Ovary (tissue), 3 donors: Measurements from ENCODE around the gene FAM149B1.

Experiments
- POLR2A ChIP-seq: fragments of 450-650 bp; IDR thresholded peaks from one replicate; pipeline ENCODE4 v1.6.1; 2017; ENCODE audit warnings: antibody characterized with exemption, mild to moderate bottlenecking, moderate library complexity
- TF ChIP-seq, protein P1 (sequence below), 3 donors: fragments of 450-650 bp in 2 of 3; fragments of 200-600 bp in 1 of 3; IDR thresholded peaks; one replicate each; pipeline versions ENCODE4 v1.5.1 to v1.8.0; 2016 to 2022; ENCODE audit warnings: antibody characterized with exemption in 3 of 3, mild to moderate bottlenecking in 1 of 3
- donor health status: DM: no; HTN: no; CAD: no.

DNA sequence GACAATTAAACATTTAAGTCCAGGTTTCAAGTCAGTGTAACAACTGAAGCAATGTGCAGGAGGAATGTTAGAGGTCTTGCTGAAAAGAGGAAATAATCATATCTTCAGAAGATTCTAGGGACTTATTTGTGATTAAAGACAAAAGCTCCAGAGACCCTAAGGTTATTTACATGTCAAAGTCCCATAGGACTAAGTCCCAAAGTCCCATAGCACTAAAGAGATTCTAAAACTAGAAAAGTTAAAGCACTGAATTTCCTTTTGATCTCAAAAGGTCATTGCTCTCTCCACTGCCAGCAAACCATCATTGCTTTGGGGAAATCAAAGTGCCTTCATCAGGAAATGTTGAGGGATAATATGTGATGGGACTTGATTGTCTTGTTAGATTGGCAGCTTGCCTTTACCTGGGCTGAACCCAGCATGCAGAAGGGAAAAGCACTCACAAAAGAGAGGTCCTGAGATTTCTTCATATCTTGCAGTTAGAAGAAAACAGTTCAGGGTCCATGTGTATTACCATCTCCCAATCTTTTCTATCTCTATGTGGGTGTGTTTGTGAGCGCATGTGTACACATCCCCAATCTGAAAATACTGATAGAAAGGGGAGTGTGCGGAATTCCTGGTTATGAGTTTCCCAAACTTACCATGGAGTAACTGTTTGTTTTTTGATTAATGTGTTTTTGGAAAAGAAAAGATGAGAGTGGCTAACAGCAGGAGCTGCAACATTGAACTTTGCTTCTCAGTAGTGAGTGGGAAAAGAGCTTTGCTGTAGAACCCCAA lies 35.8 kb upstream of the FAM149B1 start:
- TF ChIP-seq, protein P1, sequence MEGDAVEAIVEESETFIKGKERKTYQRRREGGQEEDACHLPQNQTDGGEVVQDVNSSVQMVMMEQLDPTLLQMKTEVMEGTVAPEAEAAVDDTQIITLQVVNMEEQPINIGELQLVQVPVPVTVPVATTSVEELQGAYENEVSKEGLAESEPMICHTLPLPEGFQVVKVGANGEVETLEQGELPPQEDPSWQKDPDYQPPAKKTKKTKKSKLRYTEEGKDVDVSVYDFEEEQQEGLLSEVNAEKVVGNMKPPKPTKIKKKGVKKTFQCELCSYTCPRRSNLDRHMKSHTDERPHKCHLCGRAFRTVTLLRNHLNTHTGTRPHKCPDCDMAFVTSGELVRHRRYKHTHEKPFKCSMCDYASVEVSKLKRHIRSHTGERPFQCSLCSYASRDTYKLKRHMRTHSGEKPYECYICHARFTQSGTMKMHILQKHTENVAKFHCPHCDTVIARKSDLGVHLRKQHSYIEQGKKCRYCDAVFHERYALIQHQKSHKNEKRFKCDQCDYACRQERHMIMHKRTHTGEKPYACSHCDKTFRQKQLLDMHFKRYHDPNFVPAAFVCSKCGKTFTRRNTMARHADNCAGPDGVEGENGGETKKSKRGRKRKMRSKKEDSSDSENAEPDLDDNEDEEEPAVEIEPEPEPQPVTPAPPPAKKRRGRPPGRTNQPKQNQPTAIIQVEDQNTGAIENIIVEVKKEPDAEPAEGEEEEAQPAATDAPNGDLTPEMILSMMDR (IDR thresholded peaks at IDR 0.05), result no peak
- TF ChIP-seq POLR2A, result no peak
